K562 (cell line): ENCODE results near the gene TOM1L2. TPM values are rescaled to one million over a fixed set of nuclear protein-coding genes. Genes with fewer than 3 reads are reported as not detected.
A peak's percentile ranks its signal among the peaks of the same experiment; 100 is the strongest.

Experiments used
- ATAC-seq: fragments of 200-7000 bp; cut with Tn5 transposase; 3 replicates; pipeline ENCODE4 v1.9.1; 2020; ENCODE audit warnings: moderate library complexity
- BruUV-seq: library from RNA; stranded (reverse); fragments of 400-500 nt; replicated peaks from 2 replicates; lab custom pipeline; 2021; lab: Mats Ljungman, UMichigan
- CTCF ChIA-PET: fragments of 300-600 bp; formaldehyde crosslinking; extraction: SDS; loops from one replicate; lab custom pipeline; 2021; ENCODE audit warnings: low intra/inter-chr PET ratio; lab: Yijun Ruan, JAX
- POLR2A ChIA-PET: fragments of 300-600, 350-650 bp; sonication (Branson Sonifier 250); formaldehyde crosslinking; extraction: SDS; loops from one replicate; lab custom pipeline; 2021; ENCODE audit warnings: antibody characterized with exemption, inconsistent platforms; lab: Yijun Ruan, JAX
- DNase-seq, 4 experiments: peaks; one replicate each; pipeline versions ENCODE4 v3.0.0 to v3.0.0-alpha.2; 2011 to 2018; ENCODE audit warnings: low spot score in 3 of 4, mixed read lengths in 3 of 4; ENCODE audit errors: extremely low read depth in 1 of 4
- FAIRE-seq: peaks from 2 replicates; lab custom pipeline; 2011; peaks lifted over from hg19 to GRCh38; lab: Jason Lieb, UNC
- H2AFZ ChIP-seq: 2 replicates; pipeline ENCODE4 v1.6.0; 2011; ENCODE audit warnings: low read depth, low read length, control low read depth, inconsistent platforms
- H3K27ac ChIP-seq: fragments of 200-600 bp; 3 replicates; pipeline ENCODE4 v1.8.0; 2011; ENCODE audit warnings: low read depth, mild to moderate bottlenecking, control low read depth, inconsistent platforms, low read length, moderate library complexity, mixed read lengths; ENCODE audit errors: extremely low read depth
- H3K27me3 ChIP-seq, 2 experiments: fragments of 300-600 bp in 1 of 2; 2 replicates in 1 of 2; 3 replicates in 1 of 2; pipeline versions ENCODE4 v1.6.0 to v1.8.0; 2011; ENCODE audit warnings: inconsistent platforms in 2 of 2, low read length in 2 of 2, mild to moderate bottlenecking in 1 of 2, mixed read lengths in 1 of 2, moderate library complexity in 1 of 2; ENCODE audit not compliant: control insufficient read depth in 2 of 2, insufficient read depth in 2 of 2
- H3K36me3 ChIP-seq: fragments of 300-600 bp; 3 replicates; pipeline ENCODE4 v1.8.0; 2011; ENCODE audit warnings: mild to moderate bottlenecking, low read length, inconsistent platforms; ENCODE audit not compliant: control insufficient read depth, insufficient read depth
- H3K4me1 ChIP-seq, 2 experiments: fragments of 200-600 bp in 1 of 2; replicated peaks in 1 of 2; 2 replicates in 1 of 2; 3 replicates in 1 of 2; pipeline versions ENCODE4 v1.5.1 to v1.8.0; 2011; ENCODE audit warnings: inconsistent platforms in 2 of 2, low read length in 2 of 2, mild to moderate bottlenecking in 1 of 2, mixed read lengths in 1 of 2, moderate library complexity in 1 of 2; ENCODE audit not compliant: control insufficient read depth in 2 of 2, insufficient read depth in 2 of 2
- H3K4me2 ChIP-seq: 2 replicates; pipeline ENCODE4 v1.6.1; 2011; ENCODE audit warnings: low read length, control low read depth, inconsistent platforms, mixed read lengths; ENCODE audit not compliant: insufficient read depth
- H3K4me3 ChIP-seq: fragments of 200-600 bp; sonication (generic), shearing (Covaris generic); 2 replicates; pipeline ENCODE4 v1.5.1; 2016; ENCODE audit warnings: control low read depth, inconsistent platforms
- H3K79me2 ChIP-seq: fragments of 200-600 bp; 3 replicates; pipeline ENCODE4 v1.8.0; 2011; ENCODE audit warnings: low read length, inconsistent platforms; ENCODE audit not compliant: control insufficient read depth, insufficient read depth
- H3K9ac ChIP-seq, 2 experiments: 2 replicates each; pipeline versions ENCODE4 v1.6.0 to v1.6.1; 2011; ENCODE audit warnings: low read depth in 2 of 2, low read length in 2 of 2, control low read depth in 1 of 2, inconsistent platforms in 1 of 2, mild to moderate bottlenecking in 1 of 2, mixed read lengths in 1 of 2; ENCODE audit not compliant: insufficient read depth in 1 of 2
- H3K9me1 ChIP-seq: one replicate; pipeline ENCODE4 v1.6.0; 2011; ENCODE audit warnings: inconsistent platforms, mild to moderate bottlenecking, low read length, moderate library complexity; ENCODE audit not compliant: control insufficient read depth, insufficient read depth
- H3K9me3 ChIP-seq: replicated peaks from 2 replicates; pipeline ENCODE4 v1.5.1; 2011; ENCODE audit warnings: low read depth, low read length, inconsistent platforms; ENCODE audit not compliant: control insufficient read depth, insufficient read depth
- H4K20me1 ChIP-seq: replicated peaks from 2 replicates; pipeline ENCODE4 v1.6.1; 2011; ENCODE audit warnings: low read length, inconsistent platforms, mixed read lengths; ENCODE audit not compliant: control insufficient read depth, insufficient read depth
- CSDE1 ChIP-seq, 2 experiments: fragments of 450-650 bp; IDR thresholded peaks; 2 replicates each; pipeline ENCODE4 v1.6.1; 2016; ENCODE audit warnings: mild to moderate bottlenecking in 1 of 2
- FOXA1 ChIP-seq: fragments of 450-650 bp; IDR thresholded peaks from 2 replicates; pipeline ENCODE4 v1.6.1; 2016; ENCODE audit warnings: mild to moderate bottlenecking, borderline replicate concordance
- HMGN3 ChIP-seq: IDR thresholded peaks from 2 replicates; pipeline ENCODE4 v1.6.1; 2011; ENCODE audit warnings: borderline replicate concordance, low read depth, mild to moderate bottlenecking, mixed read lengths, low read length; ENCODE audit not compliant: insufficient read length; ENCODE audit errors: extremely low read depth
- IRF1 ChIP-seq: sonication (generic); formaldehyde crosslinking; IDR thresholded peaks from 2 replicates; pipeline ENCODE4 v1.8.0; 2022; ENCODE audit warnings: missing genetic modification reagents, mild to moderate bottlenecking, borderline replicate concordance
- MTA1 ChIP-seq: fragments of 450-650 bp; IDR thresholded peaks from 2 replicates; pipeline ENCODE4 v1.6.1; 2017; ENCODE audit warnings: borderline replicate concordance
- ZNF146 ChIP-seq: IDR thresholded peaks from one replicate; pipeline ENCODE4 v1.6.1; 2018; ENCODE audit warnings: missing compliant biosample characterization; ENCODE audit not compliant: unreplicated experiment
- ZNF696 ChIP-seq: fragments of 250-450 bp; sonication (Bioruptor Pico); conservative IDR thresholded peaks from 2 replicates; pipeline ENCODE4 v1.4.0; 2020; ENCODE audit warnings: mild to moderate bottlenecking, moderate library complexity
- ZZZ3 ChIP-seq: fragments of 450-650 bp; IDR thresholded peaks from 2 replicates; pipeline ENCODE4 v1.6.1; 2016; ENCODE audit warnings: antibody characterized with exemption, mild to moderate bottlenecking, moderate library complexity
- WGBS: fragments of 100-300 bp; shearing (Covaris generic); methylation state at CpG from one replicate; pipeline ENCODE4 v1.1.6; 2016; ENCODE audit warnings: low coverage, mixed read lengths; ENCODE audit not compliant: insufficient coverage; ENCODE audit errors: missing lambda C conversion rate; 5-methylcytosine and 5-hydroxymethylcytosine counted together
- in situ Hi-C: fragments of 300-500 bp; cut with MboI; formaldehyde crosslinking; loops from 4 replicates; pipeline ENCODE4 v1.15.0; 2018; ENCODE audit warnings: inconsistent platforms, mixed read lengths
- intact Hi-C: fragments of 100-400 bp; cut with micrococcal nuclease; formaldehyde crosslinking; loops from 2 replicates; pipeline ENCODE4 v1.14.2; 2022
- polyA plus RNA-seq, 8 experiments: library from polyadenylated mRNA; depleted of rRNA in 4 of 8; stranded (reverse) in 5 of 8; unstranded in 3 of 8; fragments of >200 nt; fragmentation: Nextera tagmentation in 2 of 8; fragmentation: Illumina TruSeq in 1 of 8; extraction: Ambion mirVana in 2 of 8; extraction: Trizol in 1 of 8; gene quantifications; 2 replicates each; pipeline versions ENCODE4 v1.2.1 to v1.2.3, GENCODE V29; 2011 to 2014; ENCODE audit warnings: inconsistent platforms in 1 of 8, missing spikeins in 1 of 8
- total RNA-seq, 7 experiments: library from RNA; depleted of rRNA in 6 of 7; stranded (reverse); fragments of >200 nt in 6 of 7; fragmentation: Illumina TruSeq in 2 of 7; extraction: Trizol in 2 of 7; gene quantifications; 2 replicates each; pipeline versions ENCODE4 v1.2.1 to v1.2.3, GENCODE V29; 2011 to 2021; ENCODE audit warnings: low replicate concordance in 1 of 7
- TF ChIP-seq, protein P1 (sequence below): fragments of 250-450 bp; sonication (Bioruptor Pico); IDR thresholded peaks from 2 replicates; pipeline ENCODE4 v1.5.0; 2022; ENCODE audit warnings: mild to moderate bottlenecking
- TF ChIP-seq, protein P2 (sequence below): fragments of 250-450 bp; sonication (Bioruptor Pico); IDR thresholded peaks from 2 replicates; pipeline ENCODE4 v1.4.0; 2020; ENCODE audit warnings: mild to moderate bottlenecking, moderate library complexity, borderline replicate concordance

The TOM1L2 gene
- total and polyA plus RNA-seq, 9 of the 15 experiments (the other 6 are each of a cell fraction or from before 2014, with no cell fraction given): 0.07 to 6.0 (median 2.5) TPM

DNA sequence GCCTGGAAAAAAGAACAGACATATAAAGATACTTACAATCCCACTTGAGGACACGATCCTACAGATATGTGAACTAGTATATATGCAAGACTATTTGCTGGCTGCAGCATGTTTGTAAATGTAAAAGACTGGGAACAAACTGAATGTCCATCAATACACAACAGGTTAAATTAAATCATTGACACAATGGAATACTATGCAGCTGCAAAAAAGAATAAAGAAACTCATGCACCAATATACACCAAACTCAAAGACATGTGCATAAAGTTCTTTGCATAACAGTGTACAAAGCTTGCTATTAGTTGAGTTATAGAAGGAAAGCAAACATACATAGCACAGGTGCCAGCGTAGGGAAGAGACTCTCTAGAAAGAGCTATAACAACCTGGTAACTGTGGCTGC, 73.5 kb downstream of the TOM1L2 start:
- no peak overlapping the region for H3K27ac ChIP-seq
- no peak for DNase-seq
- BruUV-seq: no TSS peak
- CTCF ChIA-PET: no interaction called here
- no peak overlapping the region for H2AFZ ChIP-seq
- H3K4me3 ChIP-seq: no peak overlapping the region
- intact Hi-C loops: no loop called here
- no peaks in the 10 kb centered on the region; a peak in 2 of 5 replicates for H3K4me1 ChIP-seq
- H4K20me1 ChIP-seq: no peaks in the 10 kb centered on the region
- peak; percentile 51 for TF ChIP-seq ZNF146
- no peak for TF ChIP-seq ZNF696 (CRISPR knock-in tag)
- H3K9ac ChIP-seq: no peak overlapping the region
- POLR2A ChIA-PET: no interaction called here
- no peaks in the 10 kb centered on the region for H3K9me3 ChIP-seq
- no peaks in the 10 kb centered on the region for H3K27me3 ChIP-seq
- ATAC-seq: no peak
- no peak overlapping the region for H3K4me2 ChIP-seq
- no peaks in the 10 kb centered on the region for H3K79me2 ChIP-seq
- FAIRE-seq: no peak
- no peaks in the 10 kb centered on the region for H3K9me1 ChIP-seq
- in situ Hi-C loops: no loop called here
- WGBS: 61% methylated on average over 2 of the region's 2 CpGs
- no peaks in the 10 kb centered on the region for H3K36me3 ChIP-seq

DNA sequence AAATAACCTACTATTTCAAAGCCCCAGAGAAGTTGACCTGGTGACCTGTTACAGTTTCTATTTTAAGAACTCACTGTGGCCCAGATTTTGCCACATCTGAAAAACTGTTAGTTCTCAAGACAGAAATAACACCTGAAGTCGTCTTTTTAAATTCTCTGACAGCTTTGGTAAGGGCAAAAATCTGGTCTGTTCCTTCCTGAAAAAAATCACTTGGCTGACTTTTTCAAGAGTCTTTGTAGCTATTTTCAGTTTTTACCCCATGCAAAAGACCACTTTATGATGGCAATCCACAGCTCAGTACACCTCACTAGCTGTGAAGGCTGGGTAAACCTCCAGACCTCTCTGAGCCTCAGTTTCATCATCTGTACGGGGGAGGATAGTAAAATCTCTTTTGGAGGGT, 74.8 kb downstream of the TOM1L2 start:
- H3K27me3 ChIP-seq: no peaks in the 10 kb centered on the region
- in situ Hi-C loops: no loop called here
- no peak overlapping the region for H3K27ac ChIP-seq
- H3K36me3 ChIP-seq: no peaks in the 10 kb centered on the region
- FAIRE-seq (no peak), DNase-seq (no peak), ATAC-seq (no peak)
- no peaks in the 10 kb centered on the region for H3K79me2 ChIP-seq
- no peaks in the 10 kb centered on the region for H3K9me1 ChIP-seq
- WGBS: 33% methylated on average over 2 of the region's 2 CpGs
- H3K4me1 ChIP-seq: no peaks in the 10 kb centered on the region; a peak in 1 of 5 replicates
- BruUV-seq: no TSS peak
- ChIA-PET POLR2A (no interaction called here), CTCF (no interaction called here)
- H3K9me3 ChIP-seq: no peaks in the 10 kb centered on the region
- intact Hi-C loops: no loop called here
- H2AFZ ChIP-seq: no peak overlapping the region
- no peak overlapping the region for H3K4me2 ChIP-seq
- no peak overlapping the region for H3K9ac ChIP-seq
- H3K4me3 ChIP-seq: no peak overlapping the region
- H4K20me1 ChIP-seq: no peaks in the 10 kb centered on the region
- TF ChIP-seq ZZZ3 (no peak), MTA1 (no peak), FOXA1 (no peak), IRF1 (CRISPR knock-in tag) (no peak), CSDE1 (IDR thresholded peaks at IDR 0.05) (no peak), HMGN3 (no peak)
- TF ChIP-seq, protein P1, sequence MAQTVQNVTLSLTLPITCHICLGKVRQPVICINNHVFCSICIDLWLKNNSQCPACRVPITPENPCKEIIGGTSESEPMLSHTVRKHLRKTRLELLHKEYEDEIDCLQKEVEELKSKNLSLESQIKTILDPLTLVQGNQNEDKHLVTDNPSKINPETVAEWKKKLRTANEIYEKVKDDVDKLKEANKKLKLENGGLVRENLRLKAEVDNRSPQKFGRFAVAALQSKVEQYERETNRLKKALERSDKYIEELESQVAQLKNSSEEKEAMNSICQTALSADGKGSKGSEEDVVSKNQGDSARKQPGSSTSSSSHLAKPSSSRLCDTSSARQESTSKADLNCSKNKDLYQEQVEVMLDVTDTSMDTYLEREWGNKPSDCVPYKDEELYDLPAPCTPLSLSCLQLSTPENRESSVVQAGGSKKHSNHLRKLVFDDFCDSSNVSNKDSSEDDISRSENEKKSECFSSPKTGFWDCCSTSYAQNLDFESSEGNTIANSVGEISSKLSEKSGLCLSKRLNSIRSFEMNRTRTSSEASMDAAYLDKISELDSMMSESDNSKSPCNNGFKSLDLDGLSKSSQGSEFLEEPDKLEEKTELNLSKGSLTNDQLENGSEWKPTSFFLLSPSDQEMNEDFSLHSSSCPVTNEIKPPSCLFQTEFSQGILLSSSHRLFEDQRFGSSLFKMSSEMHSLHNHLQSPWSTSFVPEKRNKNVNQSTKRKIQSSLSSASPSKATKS (CRISPR knock-in tag): no peak
- TF ChIP-seq, protein P2, sequence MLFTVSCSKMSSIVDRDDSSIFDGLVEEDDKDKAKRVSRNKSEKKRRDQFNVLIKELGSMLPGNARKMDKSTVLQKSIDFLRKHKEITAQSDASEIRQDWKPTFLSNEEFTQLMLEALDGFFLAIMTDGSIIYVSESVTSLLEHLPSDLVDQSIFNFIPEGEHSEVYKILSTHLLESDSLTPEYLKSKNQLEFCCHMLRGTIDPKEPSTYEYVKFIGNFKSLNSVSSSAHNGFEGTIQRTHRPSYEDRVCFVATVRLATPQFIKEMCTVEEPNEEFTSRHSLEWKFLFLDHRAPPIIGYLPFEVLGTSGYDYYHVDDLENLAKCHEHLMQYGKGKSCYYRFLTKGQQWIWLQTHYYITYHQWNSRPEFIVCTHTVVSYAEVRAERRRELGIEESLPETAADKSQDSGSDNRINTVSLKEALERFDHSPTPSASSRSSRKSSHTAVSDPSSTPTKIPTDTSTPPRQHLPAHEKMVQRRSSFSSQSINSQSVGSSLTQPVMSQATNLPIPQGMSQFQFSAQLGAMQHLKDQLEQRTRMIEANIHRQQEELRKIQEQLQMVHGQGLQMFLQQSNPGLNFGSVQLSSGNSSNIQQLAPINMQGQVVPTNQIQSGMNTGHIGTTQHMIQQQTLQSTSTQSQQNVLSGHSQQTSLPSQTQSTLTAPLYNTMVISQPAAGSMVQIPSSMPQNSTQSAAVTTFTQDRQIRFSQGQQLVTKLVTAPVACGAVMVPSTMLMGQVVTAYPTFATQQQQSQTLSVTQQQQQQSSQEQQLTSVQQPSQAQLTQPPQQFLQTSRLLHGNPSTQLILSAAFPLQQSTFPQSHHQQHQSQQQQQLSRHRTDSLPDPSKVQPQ (CRISPR knock-in tag): no peak
